ENCODE results near the gene HSP90AB1. TPM values are rescaled to one million over a fixed set of nuclear protein-coding genes. Genes with fewer than 3 reads are reported as not detected.

Gene HSP90AB1
- polyA plus RNA-seq, 2 of the 4 experiments (the other 2 are of a cell fraction), result 1,136 to 1,155 TPM

DNA sequence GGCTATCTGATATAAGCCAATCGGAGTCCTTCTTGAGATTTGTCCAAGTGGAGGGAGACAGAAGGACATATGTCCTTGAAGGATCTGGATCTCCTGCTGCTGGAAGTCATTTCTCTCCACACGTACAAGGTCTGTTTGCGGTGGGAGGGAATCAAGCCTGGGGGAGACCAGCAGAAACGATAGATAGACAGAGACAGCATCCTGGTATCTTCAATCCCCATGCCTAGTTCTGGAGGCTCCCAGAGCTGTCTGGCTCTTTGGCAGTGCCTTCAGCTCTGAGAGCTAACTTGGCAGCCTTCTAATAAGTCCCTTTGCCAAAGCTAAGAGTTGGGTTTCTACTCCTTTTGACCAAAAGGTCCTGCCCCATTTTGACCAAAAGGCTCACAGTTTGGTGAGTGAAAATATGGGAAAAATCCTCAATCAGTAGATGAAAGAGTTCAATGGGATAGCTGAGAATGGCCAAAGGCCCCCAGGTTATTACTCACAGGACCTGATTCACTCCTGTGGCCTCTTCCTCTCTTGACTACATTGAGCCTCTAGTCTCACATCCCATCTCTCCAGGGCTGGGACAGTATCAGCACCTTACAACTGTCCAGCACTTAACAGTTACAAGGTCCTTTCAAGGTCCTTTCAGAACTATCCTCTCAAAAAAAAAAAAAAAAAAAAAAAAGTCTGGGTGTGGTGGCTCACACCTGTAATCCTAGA, 45.9 kb downstream of the HSP90AB1 start:
- ChIA-PET POLR2A (no interaction called here), CTCF (interaction anchor here (1.1 to 2.1 kb wide), 5 partner anchors 12 to 120 kb away, joined by 3 to 11 read pairs (median 5); partner anchors contain the start of genes AARS2 and TMEM151B)
- no peak for TF ChIP-seq ZNF302 (CRISPR knock-in tag; IDR thresholded peaks at IDR 0.05)
- no peak for TF ChIP-seq CHD2 (IDR thresholded peaks at IDR 0.05; ENCODE audit: low read length, partially characterized antibody)
- no peak for TF ChIP-seq POLR2AphosphoS2 (conservative IDR thresholded peaks at IDR 0.05; ENCODE audit: low read length)
- no peak for TF ChIP-seq POLR2A (IDR thresholded peaks at IDR 0.05; ENCODE audit: low read length)
- TF ChIP-seq, protein P1, sequence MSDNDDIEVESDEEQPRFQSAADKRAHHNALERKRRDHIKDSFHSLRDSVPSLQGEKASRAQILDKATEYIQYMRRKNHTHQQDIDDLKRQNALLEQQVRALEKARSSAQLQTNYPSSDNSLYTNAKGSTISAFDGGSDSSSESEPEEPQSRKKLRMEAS (IDR thresholded peaks at IDR 0.05), result no peak
- no peak for TF ChIP-seq RARB (CRISPR knock-in tag; IDR thresholded peaks at IDR 0.05)
- TF ChIP-seq KDM1A (IDR thresholded peaks at IDR 0.05; ENCODE audit: low read depth), result no peak
- no peak for TF ChIP-seq CBX8 (IDR thresholded peaks at IDR 0.05)
- TF ChIP-seq, protein P2, sequence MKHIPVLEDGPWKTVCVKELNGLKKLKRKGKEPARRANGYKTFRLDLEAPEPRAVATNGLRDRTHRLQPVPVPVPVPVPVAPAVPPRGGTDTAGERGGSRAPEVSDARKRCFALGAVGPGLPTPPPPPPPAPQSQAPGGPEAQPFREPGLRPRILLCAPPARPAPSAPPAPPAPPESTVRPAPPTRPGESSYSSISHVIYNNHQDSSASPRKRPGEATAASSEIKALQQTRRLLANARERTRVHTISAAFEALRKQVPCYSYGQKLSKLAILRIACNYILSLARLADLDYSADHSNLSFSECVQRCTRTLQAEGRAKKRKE (CRISPR knock-in tag; IDR thresholded peaks at IDR 0.05; ENCODE audit: low read depth), result no peak
- no peak for TF ChIP-seq HOXA7 (CRISPR knock-in tag; IDR thresholded peaks at IDR 0.05)
- TF ChIP-seq HEYL (CRISPR knock-in tag; IDR thresholded peaks at IDR 0.05), result no peak
- no peak for TF ChIP-seq ZC3H11A (IDR thresholded peaks at IDR 0.05)
- no peak for TF ChIP-seq JUNB (IDR thresholded peaks at IDR 0.05)
- TF ChIP-seq, protein P3, sequence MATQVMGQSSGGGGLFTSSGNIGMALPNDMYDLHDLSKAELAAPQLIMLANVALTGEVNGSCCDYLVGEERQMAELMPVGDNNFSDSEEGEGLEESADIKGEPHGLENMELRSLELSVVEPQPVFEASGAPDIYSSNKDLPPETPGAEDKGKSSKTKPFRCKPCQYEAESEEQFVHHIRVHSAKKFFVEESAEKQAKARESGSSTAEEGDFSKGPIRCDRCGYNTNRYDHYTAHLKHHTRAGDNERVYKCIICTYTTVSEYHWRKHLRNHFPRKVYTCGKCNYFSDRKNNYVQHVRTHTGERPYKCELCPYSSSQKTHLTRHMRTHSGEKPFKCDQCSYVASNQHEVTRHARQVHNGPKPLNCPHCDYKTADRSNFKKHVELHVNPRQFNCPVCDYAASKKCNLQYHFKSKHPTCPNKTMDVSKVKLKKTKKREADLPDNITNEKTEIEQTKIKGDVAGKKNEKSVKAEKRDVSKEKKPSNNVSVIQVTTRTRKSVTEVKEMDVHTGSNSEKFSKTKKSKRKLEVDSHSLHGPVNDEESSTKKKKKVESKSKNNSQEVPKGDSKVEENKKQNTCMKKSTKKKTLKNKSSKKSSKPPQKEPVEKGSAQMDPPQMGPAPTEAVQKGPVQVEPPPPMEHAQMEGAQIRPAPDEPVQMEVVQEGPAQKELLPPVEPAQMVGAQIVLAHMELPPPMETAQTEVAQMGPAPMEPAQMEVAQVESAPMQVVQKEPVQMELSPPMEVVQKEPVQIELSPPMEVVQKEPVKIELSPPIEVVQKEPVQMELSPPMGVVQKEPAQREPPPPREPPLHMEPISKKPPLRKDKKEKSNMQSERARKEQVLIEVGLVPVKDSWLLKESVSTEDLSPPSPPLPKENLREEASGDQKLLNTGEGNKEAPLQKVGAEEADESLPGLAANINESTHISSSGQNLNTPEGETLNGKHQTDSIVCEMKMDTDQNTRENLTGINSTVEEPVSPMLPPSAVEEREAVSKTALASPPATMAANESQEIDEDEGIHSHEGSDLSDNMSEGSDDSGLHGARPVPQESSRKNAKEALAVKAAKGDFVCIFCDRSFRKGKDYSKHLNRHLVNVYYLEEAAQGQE (IDR thresholded peaks at IDR 0.05), result no peak
- TF ChIP-seq TP53 (CRISPR knock-in tag; IDR thresholded peaks at IDR 0.05), result no peak
- TF ChIP-seq CBX2 (IDR thresholded peaks at IDR 0.05; ENCODE audit: borderline replicate concordance, low read depth), result no peak
- no peak for TF ChIP-seq NPAS2 (CRISPR knock-in tag; IDR thresholded peaks at IDR 0.05; ENCODE audit: borderline replicate concordance)
- TF ChIP-seq BHLHE40 (IDR thresholded peaks at IDR 0.05; ENCODE audit: low read depth, low read length), result no peak
- TF ChIP-seq RCOR1 (IDR thresholded peaks at IDR 0.05; ENCODE audit: low read depth, low read length), result no peak
- TF ChIP-seq, protein P4, sequence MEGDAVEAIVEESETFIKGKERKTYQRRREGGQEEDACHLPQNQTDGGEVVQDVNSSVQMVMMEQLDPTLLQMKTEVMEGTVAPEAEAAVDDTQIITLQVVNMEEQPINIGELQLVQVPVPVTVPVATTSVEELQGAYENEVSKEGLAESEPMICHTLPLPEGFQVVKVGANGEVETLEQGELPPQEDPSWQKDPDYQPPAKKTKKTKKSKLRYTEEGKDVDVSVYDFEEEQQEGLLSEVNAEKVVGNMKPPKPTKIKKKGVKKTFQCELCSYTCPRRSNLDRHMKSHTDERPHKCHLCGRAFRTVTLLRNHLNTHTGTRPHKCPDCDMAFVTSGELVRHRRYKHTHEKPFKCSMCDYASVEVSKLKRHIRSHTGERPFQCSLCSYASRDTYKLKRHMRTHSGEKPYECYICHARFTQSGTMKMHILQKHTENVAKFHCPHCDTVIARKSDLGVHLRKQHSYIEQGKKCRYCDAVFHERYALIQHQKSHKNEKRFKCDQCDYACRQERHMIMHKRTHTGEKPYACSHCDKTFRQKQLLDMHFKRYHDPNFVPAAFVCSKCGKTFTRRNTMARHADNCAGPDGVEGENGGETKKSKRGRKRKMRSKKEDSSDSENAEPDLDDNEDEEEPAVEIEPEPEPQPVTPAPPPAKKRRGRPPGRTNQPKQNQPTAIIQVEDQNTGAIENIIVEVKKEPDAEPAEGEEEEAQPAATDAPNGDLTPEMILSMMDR (IDR thresholded peaks at IDR 0.05), result no peak
- FAIRE-seq, result no peak
- H3K4me3 ChIP-seq, result no peak overlapping the region
- no peak overlapping the region for H3K4me2 ChIP-seq
- H3K4me1 ChIP-seq, result no peaks in the 10 kb centered on the region
- no peaks in the 10 kb centered on the region for H3K9me3 ChIP-seq
- ATAC-seq, result no peak
- 60% methylated on average over 4 of the region's 4 CpGs for WGBS (ENCODE audit: missing lambda C conversion rate)
- H3K27ac ChIP-seq, result no peak overlapping the region
- no peak for DNase-seq (ENCODE audit: low read depth in 1 of 2, low spot score in 1 of 2)

Data from A549 (cell line).